ENCODE results near the gene NFKB1. TPM values are rescaled to one million over a fixed set of nuclear protein-coding genes. Genes with fewer than 3 reads are reported as not detected.

Gene NFKB1
- polyA plus RNA-seq, 1 donor, result 21.6 TPM

- DNase-seq, result no peak
Observed at GRCh38 chr4:102632241-102633065, 131.3 kb downstream of the NFKB1 start.

GRCh38 chr4:102633100-102633499 lies 131.9 kb downstream of the NFKB1 start:
- DNase-seq, result no peak

GRCh38 chr4:102637391-102637790 lies 136.2 kb downstream of the NFKB1 start:
- DNase-seq, result no peak

- DNase-seq, result no peak
Observed at GRCh38 chr4:102638621-102639020, 137.5 kb downstream of the NFKB1 start.

- DNase-seq, result no peak
Observed at GRCh38 chr4:102639598-102639997, 138.4 kb downstream of the NFKB1 start.

- no peak for DNase-seq
Observed at GRCh38 chr4:102640669-102641068, 139.5 kb downstream of the NFKB1 start.

- DNase-seq, result no peak
Observed at GRCh38 chr4:102641793-102642192, 140.6 kb downstream of the NFKB1 start.

- DNase-seq, result peak; percentile 23
Observed at GRCh38 chr4:102642631-102643298, 141.6 kb downstream of the NFKB1 start.

- no peak for DNase-seq
Observed at GRCh38 chr4:102647117-102647516, 146.0 kb downstream of the NFKB1 start.

- no peak for DNase-seq
Observed at GRCh38 chr4:102657206-102657605, 156.0 kb downstream of the NFKB1 start.

GRCh38 chr4:102663073-102663472 lies 161.9 kb downstream of the NFKB1 start:
- DNase-seq, result no peak

GRCh38 chr4:102665527-102665926 lies 164.4 kb downstream of the NFKB1 start:
- no peak for DNase-seq

Other genes starting within 250 kb of the NFKB1 start
- gene SLC39A8, start 155.9 kb upstream of the NFKB1 start, polyA plus RNA-seq (ENCODE audit: insufficient read length), result 2.7 TPM